Left hindlimb (tissue), 1 donor: Measurements from ENCODE around the gene VSIR.
A peak's percentile ranks its signal among the peaks of the same experiment; 100 is the strongest.

ENCODE experiments used
- DNase-seq: peaks from one replicate; pipeline ENCODE4 v3.0.0-alpha.2; 2018

VSIR gene

GRCh38 chr10:71727105-71727737 lies 46.1 kb downstream of the VSIR start:
- no peak for DNase-seq

DNA sequence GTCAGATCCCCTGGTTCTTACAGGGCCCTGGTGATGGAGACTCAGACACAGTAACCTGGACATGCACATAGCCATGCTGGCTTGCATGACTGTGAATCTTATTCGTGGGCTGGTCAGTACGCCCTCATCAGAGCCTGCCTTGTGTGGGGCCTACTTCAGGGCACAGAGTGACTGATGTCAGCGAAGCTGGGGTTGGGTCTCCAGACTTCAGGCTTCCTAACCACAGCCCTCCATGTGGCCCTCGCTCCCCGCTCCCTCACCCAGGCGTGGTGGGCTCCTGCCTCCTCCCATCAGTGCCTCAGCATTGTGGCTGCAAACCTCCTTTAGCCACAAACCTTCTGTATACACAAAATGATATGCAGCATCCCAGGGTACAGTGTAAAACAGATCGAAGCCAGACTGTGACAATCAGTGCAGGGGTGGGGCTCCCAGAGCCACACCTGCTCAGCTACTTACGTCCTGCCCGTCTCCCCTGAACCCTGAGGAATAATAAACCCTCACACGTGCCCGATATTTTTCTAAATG lies 46.7 kb downstream of the VSIR start:
- DNase-seq: no peak

DNA sequence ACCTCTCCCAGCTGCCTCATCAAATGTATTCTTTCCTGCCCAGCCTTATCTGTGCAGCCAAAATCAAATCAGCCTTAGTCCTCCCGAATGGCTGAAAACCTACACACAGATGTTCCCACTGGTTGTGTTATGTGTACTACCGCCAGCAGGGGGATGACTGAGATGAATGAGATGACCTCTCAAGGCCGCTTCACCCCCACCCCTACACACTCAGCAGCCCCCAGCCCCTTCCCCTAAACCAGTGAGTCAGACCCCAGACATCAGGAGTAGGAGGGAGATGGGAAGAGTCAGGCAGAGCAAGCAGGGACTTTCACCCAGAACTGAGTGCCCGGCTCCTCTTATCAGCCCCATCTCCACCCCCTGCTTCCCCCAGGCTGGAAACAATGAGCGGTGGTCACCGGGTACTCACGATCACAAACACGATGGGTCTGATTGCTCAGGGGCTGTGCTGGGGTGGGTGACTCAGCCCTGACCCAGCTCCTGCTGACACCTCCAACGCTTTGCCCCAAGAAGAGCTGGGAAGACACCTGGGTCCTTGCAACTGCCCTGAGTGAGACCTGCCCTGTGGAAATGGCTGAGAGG lies 47.2 kb downstream of the VSIR start:
- DNase-seq: no peak

DNA sequence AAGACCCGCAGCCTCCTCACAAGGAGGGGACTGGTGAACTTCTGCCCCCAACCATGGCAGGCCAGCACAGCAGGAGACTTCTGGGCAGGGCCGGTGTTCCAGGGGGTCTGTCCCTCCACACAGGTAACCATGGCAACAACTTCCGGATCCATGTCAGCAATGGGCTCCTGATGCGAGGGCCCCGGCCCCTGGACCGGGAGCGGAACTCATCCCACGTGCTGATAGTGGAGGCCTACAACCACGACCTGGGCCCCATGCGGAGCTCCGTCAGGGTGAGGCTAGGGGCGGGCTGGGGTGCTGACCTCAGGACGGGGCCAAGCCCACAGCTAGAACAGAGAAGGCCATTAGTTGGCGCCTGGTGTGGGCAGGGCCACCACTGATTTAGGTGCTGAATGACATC lies 48.1 kb downstream of the VSIR start:
- no peak for DNase-seq

DNA sequence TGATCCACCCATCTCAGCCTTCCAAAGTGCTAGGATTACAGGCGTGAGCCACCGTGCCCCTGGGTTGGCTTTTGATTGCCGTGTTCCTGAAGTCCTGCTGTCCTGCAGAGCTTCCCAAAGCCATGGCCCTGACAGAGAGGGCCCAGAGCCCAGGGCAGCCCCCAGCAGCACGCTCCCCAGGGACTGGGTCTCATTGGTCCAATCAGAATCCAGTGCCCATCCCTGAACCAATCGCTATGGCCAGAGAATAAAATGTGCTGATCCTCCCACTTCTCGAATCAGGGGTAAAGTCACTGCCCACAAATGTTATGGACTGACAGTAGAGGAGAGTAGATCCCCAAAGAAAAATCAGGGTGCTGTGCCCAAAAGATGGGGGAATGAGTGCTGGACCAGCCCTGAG lies 48.8 kb downstream of the VSIR start:
- no peak for DNase-seq

- DNase-seq: no peak
Observed at GRCh38 chr10:71723311-71723710, 50.0 kb downstream of the VSIR start.

DNA sequence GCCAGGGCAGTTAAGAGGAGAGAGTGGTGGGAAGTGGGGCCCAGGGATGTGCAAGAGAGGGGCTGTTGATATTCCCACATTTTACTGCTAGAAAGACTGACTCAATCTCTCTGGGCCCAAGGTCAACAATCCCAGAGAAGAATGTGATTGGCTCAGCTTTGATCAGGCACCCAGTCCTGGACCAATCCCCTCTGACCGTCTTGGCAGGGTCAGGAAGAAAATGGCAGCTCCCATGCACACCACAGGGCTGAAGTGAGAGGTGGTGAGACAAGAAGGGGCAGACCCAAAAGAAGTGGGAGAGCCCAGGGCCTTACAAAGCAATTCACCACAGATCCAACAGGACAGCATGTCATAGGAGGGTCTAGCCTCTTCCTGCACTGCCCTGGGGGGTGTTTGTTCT lies 50.5 kb downstream of the VSIR start:
- DNase-seq: no peak

GRCh38 chr10:71721313-71721712 lies 52.0 kb downstream of the VSIR start:
- DNase-seq: no peak

DNA sequence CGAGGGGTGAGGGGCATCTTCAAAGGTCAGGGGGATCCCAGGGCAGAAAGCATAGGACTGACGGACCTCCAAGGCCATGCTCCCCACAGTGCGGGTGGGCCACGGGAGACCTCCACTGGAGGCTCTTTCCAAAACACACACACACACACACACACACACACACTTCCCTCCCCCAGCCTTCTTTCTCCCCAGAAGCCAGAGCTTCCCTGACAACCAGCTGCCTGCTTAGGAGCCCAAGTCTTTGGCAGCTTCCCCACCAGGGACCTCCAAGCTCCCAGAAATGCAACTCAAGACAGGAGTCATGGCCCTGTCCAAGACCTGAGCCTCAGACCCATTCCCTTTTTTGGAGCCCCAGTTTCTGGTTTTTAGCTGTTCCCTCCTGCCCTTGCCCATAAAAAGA lies 53.0 kb downstream of the VSIR start:
- DNase-seq: no peak

GRCh38 chr10:71719464-71720201 lies 53.7 kb downstream of the VSIR start, which contains the start of gene C10orf105:
TSS of gene C10orf105 (minus strand) at chr10:71719778. CDS start at chr10:71716337, 3,441 bp downstream.
- no peak for DNase-seq

DNA sequence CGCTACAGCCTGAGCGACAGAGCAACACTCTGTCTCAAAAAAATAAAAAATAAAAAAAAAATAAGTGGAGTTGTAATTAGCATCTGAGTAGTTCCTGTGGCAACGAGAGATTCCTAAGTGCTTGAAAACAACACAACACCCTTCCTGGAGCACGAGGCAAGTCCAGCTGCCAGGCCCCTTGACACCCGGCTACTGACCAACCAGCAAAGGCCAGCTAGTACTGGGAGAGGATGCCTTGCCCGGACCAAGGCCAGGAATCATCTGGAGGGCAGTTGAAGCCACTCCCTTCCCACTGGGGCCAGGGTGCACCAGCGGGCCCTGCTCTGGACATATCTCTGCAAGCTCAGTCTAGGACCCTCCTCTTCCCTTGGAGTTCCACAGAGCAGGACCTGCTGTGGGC lies 54.3 kb downstream of the VSIR start:
- no peak for DNase-seq

DNA sequence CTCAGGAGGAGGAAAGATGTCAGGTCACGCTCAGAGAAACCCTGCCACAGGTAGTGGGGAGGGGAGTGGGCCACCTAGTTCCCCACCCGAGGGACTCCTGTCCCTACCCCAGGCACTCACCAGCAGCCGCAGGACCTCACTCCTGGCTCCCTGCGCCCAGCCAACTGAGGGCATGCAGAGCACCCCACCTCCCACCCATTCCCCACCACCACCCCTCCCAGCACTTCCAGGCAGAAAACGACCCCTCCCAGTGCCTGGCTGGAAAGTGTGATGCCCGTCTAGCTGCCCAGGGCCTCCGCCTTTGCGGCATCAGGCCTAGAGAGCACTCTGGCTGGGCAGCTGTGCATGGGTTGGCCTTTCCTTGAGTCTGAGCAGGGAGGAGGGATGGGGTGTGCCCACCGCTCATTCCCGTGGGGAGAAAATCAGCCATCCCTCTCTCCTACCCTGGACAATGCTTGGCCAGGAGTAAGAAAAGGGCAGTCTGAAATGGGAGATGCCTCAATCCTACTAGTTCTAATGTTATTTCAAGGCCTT lies 55.1 kb downstream of the VSIR start:
- DNase-seq: no peak

DNA sequence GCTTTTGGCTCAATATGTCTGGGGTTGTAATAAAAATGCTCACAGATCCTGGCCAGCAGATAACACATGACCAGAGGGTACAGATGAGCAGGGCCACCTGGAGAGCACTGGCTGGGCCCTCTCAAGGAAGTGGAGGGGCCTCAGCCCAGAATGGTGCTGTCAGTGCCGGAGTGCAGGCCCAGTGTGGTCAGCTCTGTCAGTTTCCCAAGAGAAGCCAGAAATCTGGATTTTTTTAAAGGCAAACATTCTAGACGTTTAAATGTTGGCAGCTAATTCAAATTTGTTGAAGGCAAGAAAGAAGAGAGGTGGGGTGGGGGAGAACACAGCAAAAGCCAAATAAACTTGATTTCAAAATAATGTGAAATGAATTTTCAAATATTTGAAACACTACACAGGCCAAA lies 55.8 kb downstream of the VSIR start:
- no peak for DNase-seq

- DNase-seq: no peak
Observed at GRCh38 chr10:71717056-71717455, 56.3 kb downstream of the VSIR start.

DNA sequence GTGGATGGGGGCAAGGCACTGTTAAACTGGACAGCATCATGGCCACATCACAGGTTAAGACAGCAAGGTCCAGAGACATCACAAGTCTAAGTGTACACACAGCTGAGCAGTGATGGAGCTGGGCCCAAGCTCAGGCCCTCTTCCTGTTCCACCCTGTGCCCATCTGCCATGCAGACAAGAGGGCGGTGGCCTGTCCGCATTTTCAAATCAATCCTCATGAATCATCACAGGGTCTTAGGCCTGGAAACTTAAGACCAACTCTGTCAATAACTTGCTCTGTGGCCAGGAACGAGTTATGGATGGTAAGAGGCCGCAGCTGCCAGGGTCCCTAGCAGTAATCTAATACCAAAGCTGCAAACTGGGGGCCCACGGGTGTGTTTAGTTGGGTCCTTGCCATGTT lies 56.9 kb downstream of the VSIR start:
- no peak for DNase-seq

GRCh38 chr10:71715860-71716259 lies 57.5 kb downstream of the VSIR start:
- no peak for DNase-seq

DNA sequence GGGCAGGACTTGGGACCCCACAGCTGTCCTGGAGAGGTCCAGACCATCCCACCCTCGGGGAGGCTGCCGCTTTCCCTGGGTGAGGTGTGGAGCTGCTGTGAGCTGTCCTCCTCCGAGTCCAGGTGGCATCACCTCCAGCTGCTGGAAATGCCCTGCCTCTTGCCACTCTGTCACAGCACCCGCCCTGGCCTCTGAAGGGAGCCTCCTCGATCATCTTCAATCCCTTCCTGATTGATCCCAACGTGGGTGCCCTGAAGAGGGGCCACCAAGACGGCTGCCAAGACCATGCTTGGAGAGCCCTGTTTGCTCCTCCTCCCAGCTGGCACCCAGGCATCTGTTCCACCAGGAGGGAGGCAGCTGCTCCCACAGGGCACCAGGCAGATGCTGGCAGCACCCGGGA lies 58.3 kb downstream of the VSIR start:
- DNase-seq: no peak

GRCh38 chr10:71714592-71714991 lies 58.7 kb downstream of the VSIR start:
- no peak for DNase-seq

GRCh38 chr10:71714031-71714410 lies 59.3 kb downstream of the VSIR start:
- DNase-seq: no peak

- peak; percentile 88 for DNase-seq
Observed at GRCh38 chr10:71713135-71714030, 59.9 kb downstream of the VSIR start.

- DNase-seq: no peak
Observed at GRCh38 chr10:71712572-71713134, 60.7 kb downstream of the VSIR start.

- DNase-seq: no peak
Observed at GRCh38 chr10:71712170-71712569, 61.1 kb downstream of the VSIR start.
